ENCODE measurements around the gene GDF7.

DNA sequence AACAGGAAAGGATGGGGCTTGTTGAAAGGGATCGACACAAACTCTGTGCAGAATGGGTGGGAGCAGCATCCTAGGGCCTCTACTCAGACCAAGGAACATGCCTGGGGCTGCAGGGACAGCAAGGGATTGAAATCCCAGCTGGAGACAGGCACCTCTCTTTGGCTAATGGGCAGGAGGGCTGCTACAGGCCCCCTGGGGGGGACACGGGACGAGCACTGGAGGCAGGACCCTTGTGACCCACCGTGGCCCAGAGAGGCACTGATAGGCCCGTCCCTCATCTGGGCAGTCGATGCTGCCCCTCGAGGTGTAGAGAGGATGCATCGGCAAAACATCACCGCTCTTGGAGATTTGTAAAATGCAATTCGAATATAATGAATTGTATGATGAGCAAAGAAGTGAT is 21.2 kb upstream of the GDF7 start:
- TF ChIP-seq, protein P1, sequence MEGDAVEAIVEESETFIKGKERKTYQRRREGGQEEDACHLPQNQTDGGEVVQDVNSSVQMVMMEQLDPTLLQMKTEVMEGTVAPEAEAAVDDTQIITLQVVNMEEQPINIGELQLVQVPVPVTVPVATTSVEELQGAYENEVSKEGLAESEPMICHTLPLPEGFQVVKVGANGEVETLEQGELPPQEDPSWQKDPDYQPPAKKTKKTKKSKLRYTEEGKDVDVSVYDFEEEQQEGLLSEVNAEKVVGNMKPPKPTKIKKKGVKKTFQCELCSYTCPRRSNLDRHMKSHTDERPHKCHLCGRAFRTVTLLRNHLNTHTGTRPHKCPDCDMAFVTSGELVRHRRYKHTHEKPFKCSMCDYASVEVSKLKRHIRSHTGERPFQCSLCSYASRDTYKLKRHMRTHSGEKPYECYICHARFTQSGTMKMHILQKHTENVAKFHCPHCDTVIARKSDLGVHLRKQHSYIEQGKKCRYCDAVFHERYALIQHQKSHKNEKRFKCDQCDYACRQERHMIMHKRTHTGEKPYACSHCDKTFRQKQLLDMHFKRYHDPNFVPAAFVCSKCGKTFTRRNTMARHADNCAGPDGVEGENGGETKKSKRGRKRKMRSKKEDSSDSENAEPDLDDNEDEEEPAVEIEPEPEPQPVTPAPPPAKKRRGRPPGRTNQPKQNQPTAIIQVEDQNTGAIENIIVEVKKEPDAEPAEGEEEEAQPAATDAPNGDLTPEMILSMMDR (IDR thresholded peaks at IDR 0.05; ENCODE audit: extremely low read depth in 1 of 2, insufficient read depth in 1 of 2, low read depth in 1 of 2, low read length in 2 of 2), result no peak
- TF ChIP-seq POLR2A (IDR thresholded peaks at IDR 0.05; ENCODE audit: low read depth, low read length) (no peak), POLR2AphosphoS5 (IDR thresholded peaks at IDR 0.05; ENCODE audit: insufficient read depth, low read depth, low read length) (no peak), EZH2 (IDR thresholded peaks at IDR 0.05; ENCODE audit: borderline replicate concordance, low read depth, low read length, severe bottlenecking) (no peak), MYC (IDR thresholded peaks at IDR 0.05; ENCODE audit: low read depth, low read length) (no peak), JUN (IDR thresholded peaks at IDR 0.05; ENCODE audit: borderline replicate concordance, insufficient read depth, insufficient read length, low read depth) (no peak), FOS (IDR thresholded peaks at IDR 0.05; ENCODE audit: borderline replicate concordance, insufficient read depth, low read length) (no peak), GATA2 (IDR thresholded peaks at IDR 0.05; ENCODE audit: insufficient read depth, insufficient read length, low read depth, low read length) (no peak)
- TF ChIP-seq, protein P2, sequence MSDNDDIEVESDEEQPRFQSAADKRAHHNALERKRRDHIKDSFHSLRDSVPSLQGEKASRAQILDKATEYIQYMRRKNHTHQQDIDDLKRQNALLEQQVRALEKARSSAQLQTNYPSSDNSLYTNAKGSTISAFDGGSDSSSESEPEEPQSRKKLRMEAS (IDR thresholded peaks at IDR 0.05; ENCODE audit: insufficient read depth, insufficient read length), result no peak
